NCI-H345 treated with DMSO at 0.1 percent for 48 hours (cell line): ENCODE results near the gene MAN2A1.

Source experiments
- DNase-seq: peaks from one replicate; lab custom pipeline; 2025; ENCODE audit not compliant: unreplicated experiment; lab: John Stamatoyannopoulos, UW

The MAN2A1 gene

DNA sequence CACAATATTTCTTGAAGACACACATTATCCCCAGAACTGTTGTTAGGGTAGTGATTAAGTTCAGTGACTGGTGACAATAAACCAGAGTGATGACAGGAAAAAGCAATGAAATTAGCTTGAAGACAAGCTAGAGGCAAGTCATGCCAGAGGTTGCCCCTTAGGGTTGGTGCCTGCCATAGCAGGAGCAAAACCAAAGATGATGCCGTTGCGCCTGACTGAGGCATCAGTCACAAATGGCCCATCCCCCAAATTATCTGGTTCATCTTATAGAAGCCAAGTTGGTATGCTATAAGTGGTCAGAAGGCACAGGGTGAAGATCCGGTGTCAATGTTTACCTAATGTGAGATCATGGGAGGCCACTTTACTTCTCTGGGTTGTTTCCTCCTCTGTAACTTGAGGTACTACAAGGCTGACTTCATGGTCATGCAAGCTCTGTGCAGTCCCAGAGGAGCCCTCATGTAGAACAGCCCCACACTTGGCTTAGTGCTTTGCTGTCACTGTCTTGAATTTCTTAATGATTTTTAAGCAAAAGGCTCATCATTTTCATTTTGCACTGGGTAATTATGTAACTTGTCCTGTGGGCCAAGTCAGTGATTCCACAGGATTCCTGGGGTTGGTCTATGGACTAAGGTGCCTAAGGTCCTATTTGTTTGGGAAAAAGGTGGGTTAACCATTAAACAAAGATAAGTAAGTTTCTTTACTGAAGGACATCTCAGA is 211.3 kb downstream of the MAN2A1 start:
- no peak for DNase-seq

DNA sequence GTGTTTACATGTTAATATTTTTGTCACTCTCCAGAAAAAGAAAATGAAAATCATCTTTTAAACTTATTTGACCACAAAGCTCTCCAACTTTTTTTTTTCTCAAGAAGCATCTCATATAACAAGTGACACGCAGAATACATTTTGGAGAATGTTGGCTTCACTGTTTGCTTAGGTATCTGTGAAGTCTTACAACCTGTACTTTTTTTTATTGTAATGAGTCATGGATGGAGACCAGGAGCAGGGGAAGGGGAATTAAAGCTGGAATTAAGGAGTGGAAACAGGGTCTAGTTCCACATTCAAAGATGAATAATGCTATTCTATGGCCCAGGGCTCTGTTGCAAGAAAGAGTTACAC is 211.9 kb downstream of the MAN2A1 start:
- no peak for DNase-seq

DNA sequence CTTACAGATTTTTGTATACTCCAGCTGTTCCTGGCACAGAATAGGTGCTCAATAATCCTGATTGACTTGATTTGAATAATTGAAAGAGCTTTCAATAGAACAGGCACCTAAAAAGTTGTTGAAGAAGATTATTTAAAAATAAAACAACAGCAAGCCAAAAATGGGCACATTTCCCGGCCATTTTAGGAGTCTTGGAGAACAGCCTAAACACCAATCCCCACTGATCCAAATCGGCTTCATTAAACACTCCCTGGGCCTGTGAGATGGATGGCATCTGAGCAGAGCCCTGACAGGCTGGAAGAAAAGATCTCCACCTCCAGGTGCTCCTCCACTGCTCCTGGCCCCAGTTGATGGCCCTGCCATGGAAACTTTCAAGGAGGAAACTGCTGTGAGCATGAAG is 213.3 kb downstream of the MAN2A1 start:
- DNase-seq = no peak

DNA sequence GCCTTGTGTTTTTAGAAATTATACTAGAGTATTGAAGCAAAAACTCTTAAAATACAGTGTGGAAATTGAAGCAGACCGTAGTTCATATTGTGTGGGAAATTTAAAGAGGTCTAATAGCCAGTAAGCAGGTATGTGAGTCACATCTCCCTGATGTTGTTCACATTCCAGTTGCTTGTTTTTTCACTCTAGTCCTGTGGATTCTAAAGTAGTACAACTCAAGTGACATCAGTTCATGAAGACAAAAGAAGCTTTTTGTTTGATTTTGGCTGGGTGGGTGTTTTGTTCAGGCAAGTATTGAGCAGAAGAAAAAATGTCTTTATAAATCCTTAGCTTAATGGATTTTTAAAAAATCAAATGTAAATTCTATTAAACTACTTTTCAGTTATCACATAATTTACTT is 216.2 kb downstream of the MAN2A1 start:
- DNase-seq = no peak

DNA sequence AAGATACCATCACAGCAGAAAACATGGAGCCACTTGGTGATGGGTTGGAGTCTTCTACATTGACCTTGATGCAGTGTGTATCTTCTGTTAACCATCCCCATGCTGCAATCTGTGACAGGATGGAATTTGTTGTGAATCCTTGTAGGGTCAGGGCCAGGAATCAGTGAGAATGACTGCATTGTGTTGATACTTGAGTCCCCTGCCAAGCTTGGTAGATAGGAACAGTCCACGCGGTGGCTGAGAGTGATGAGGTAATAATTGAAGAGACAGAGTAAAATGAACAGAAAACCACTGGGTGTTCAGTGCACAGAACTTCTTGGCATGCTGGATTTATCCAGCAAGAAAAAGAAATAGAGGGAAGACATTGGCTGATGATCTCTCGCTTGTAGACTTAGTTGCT is 217.5 kb downstream of the MAN2A1 start:
- no peak for DNase-seq

DNA sequence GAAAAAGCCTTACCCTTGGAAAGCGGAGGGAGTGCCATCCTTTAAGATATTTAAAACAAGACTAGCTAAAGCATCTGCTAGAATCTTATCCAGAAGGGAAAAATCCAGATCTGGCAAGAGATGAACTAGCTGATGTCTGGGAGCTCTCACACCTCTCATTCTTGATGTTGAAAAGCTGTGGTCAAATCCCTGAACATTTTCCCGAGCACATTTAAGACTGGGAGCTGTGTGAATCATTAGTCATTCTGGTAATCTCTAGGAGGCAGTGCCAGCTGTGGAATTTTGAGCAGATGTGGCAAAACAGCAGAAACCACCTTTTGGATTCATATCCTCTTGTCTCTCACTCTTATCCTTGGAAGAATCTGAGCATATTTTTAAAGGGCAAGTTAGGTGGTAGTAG is 218.0 kb downstream of the MAN2A1 start:
- no peak for DNase-seq

DNA sequence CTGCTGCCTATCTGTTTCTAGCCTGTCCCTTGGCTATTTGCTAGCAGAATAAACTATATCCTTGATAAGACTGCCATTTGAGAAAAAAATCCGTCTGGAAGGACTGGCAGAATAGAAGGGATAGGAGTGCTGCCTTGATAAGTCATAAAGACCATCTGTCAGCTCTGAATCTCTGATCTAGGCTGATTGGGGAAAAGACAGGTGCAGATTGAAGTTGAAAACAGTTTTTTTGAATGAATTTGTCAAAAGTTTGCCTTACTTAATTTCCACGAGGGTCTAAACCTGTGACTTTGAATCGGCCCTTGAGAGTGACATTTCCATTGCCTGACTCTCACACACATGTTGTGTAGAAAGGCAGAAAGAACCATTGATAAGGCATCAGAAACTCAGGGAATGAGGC is 218.6 kb downstream of the MAN2A1 start:
- no peak for DNase-seq

DNA sequence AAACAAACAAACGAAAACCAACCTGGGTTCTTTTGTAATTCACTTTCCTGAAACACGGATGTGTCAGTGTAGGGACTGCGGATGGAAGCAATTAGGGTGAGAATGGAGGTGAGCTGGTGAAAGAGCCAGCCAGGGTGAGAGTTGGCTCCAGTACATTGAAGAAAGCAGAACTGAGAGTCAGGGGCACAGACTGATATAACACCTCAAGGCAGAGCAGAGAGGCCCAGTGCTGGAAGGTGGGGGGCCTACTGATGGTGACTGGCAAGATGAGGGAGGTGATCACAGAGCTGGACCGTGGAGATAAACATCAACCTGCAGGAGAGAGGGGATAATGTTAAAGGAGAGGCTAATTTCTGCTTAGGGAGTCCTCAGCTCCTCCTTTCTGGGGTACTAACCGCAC is 221.1 kb downstream of the MAN2A1 start:
- DNase-seq = no peak

DNA sequence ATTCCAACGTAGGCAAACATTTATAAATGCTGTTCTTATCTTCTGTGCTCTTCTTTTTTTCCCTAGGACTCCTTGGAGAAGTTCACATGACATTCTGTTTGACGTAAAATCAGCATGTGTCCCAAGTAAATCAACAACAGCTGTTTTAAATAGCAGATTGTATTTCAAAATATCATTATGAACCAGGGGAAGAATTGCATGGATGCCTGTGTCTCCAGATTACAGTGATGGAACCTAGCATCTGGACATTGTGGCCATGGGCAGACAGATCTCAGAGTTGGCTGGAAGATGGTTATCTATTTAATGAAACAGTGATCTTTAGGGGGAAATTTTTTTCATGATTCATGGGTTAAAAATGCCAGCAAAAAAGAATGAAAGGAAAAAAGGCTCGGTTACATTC is 222.0 kb downstream of the MAN2A1 start:
- no peak for DNase-seq

DNA sequence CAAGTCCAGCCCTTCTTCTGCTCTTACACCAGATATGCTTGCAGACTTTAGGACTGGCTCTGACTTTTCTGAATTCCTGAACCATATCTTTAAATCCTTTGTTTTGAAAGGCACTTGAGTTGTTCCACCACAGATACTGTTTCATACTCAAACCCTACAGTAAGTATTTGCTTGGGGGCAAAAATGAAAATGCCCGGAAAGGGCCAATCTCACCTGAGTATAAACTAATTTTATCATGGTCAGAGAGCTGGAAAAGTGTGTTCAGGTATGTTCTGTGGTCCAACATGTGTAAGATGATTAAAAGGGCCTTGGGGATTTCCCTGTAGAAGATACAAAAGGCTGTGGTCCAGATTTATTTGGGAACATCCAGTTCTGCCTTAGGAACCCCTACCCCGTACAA is 225.2 kb downstream of the MAN2A1 start:
- no peak for DNase-seq

DNA sequence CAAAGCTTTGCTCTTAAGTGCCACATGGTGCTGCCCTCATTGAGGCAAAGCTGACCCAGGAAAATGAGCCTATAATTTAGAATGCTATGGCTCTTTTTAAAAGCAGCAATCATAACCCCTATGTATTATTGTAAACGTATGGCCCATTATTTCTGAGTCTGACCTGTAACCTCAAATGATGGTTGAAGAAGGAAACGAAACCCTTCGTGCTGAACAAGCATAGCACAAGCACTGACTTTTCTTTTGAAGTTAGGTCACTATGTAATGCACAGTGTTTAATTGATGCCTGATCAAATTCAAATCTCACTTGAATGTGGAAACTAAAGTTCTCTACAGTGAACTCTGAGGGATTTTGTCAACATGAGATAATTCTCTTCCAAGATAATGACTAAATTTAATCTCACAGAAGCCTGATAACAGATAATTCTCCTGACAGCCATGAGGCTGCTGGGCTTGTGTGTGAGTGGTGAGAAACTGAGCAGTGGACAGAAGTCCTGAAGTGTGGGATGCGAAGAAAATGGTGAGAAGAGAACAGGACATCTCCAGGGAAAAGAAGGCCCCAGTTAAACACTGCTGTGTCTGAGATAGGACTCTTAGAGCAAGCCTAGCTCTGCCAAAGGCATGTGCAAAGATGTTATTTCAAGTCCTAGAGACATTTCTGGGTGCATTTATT is 226.9 kb downstream of the MAN2A1 start:
- no peak for DNase-seq
